H1 (cell line): ENCODE results near the gene PDZRN3. TPM values are rescaled to one million over a fixed set of nuclear protein-coding genes. Genes with fewer than 3 reads are reported as not detected.

ENCODE experiments used
- CTCF ChIA-PET: fragments of 300-600 bp; sonication (Branson Sonifier 250); formaldehyde crosslinking; loops from one replicate; lab custom pipeline; 2021; ENCODE audit not compliant: partially characterized antibody; lab: Charles Lee
- POLR2A ChIA-PET: fragments of 300-600 bp; sonication (Branson Sonifier 250); formaldehyde crosslinking; loops from one replicate; lab custom pipeline; 2021; ENCODE audit warnings: inconsistent platforms; ENCODE audit not compliant: partially characterized antibody; lab: Charles Lee
- DNase-seq, 2 experiments: peaks; one replicate each; pipeline versions ENCODE4 v3.0.0 to v3.0.0-alpha.2; 2010 to 2022; ENCODE audit warnings: low spot score in 2 of 2, low read depth in 1 of 2, mixed read lengths in 1 of 2
- FAIRE-seq: peaks from 2 replicates; lab custom pipeline; 2011; peaks lifted over from hg19 to GRCh38; lab: Jason Lieb, UNC
- H2AFZ ChIP-seq: 2 replicates; pipeline ENCODE4 v1.8.1; 2012; ENCODE audit warnings: low read length, inconsistent platforms
- H2AK5ac ChIP-seq: 2 replicates; pipeline ENCODE4 v1.6.1; 2013; ENCODE audit warnings: low read depth, low read length
- H2BK120ac ChIP-seq: replicated peaks from 2 replicates; pipeline ENCODE3; 2013; ENCODE audit warnings: low read depth, low read length, inconsistent platforms
- H2BK12ac ChIP-seq: 2 replicates; pipeline ENCODE4 v1.6.1; 2013; ENCODE audit warnings: low read depth, low read length
- H2BK15ac ChIP-seq: 2 replicates; pipeline ENCODE4 v1.6.1; 2013; ENCODE audit warnings: low read length
- H2BK20ac ChIP-seq: 2 replicates; pipeline ENCODE4 v1.6.1; 2013; ENCODE audit warnings: low read length
- H2BK5ac ChIP-seq: 2 replicates; pipeline ENCODE4 v1.6.1; 2013; ENCODE audit warnings: low read depth, low read length
- H3K14ac ChIP-seq: 2 replicates; pipeline ENCODE4 v1.6.1; 2013; ENCODE audit warnings: inconsistent platforms; ENCODE audit not compliant: insufficient read length
- H3K18ac ChIP-seq: 2 replicates; pipeline ENCODE4 v1.6.1; 2013; ENCODE audit warnings: low read length; ENCODE audit errors: extremely low read depth
- H3K23ac ChIP-seq: 2 replicates; pipeline ENCODE4 v1.6.1; 2013; ENCODE audit warnings: inconsistent platforms; ENCODE audit not compliant: insufficient read length
- H3K23me2 ChIP-seq: 2 replicates; pipeline ENCODE4 v1.6.1; 2013; ENCODE audit warnings: low read depth, low read length
- H3K27ac ChIP-seq: 2 replicates; pipeline ENCODE4 v1.6.1; 2011; ENCODE audit warnings: low read depth, low read length, inconsistent platforms
- H3K27me3 ChIP-seq, 4 experiments: replicated peaks in 1 of 4; 1 replicate in 1 of 4; 2 replicates in 3 of 4; pipeline versions ENCODE4 v1.6.1 to v1.8.1; 2011 to 2013; ENCODE audit warnings: low read length in 3 of 4, mild to moderate bottlenecking in 3 of 4, inconsistent platforms in 2 of 4, mixed read lengths in 2 of 4, moderate library complexity in 1 of 4; ENCODE audit not compliant: control insufficient read depth in 3 of 4, insufficient read depth in 3 of 4; ENCODE audit errors: extremely low read depth in 1 of 4
- H3K36me3 ChIP-seq, 4 experiments: 2 replicates each; pipeline versions ENCODE4 v1.6.1 to v1.8.1; 2011 to 2013; ENCODE audit warnings: mild to moderate bottlenecking in 4 of 4, low read length in 3 of 4, moderate library complexity in 2 of 4, control low read depth in 1 of 4, inconsistent platforms in 1 of 4; ENCODE audit not compliant: insufficient read depth in 4 of 4, control insufficient read depth in 2 of 4
- H3K4ac ChIP-seq: replicated peaks from 2 replicates; pipeline ENCODE3; 2013; ENCODE audit warnings: low read length, low read depth, mixed read lengths, inconsistent platforms; ENCODE audit not compliant: insufficient read length
- H3K4me1 ChIP-seq, 4 experiments: replicated peaks in 1 of 4; 1 replicate in 1 of 4; 2 replicates in 3 of 4; pipeline versions ENCODE4 v1.6.1 to v1.8.1; 2011 to 2013; ENCODE audit warnings: low read length in 3 of 4, inconsistent platforms in 2 of 4, mixed read lengths in 1 of 4; ENCODE audit not compliant: insufficient read depth in 4 of 4, control insufficient read depth in 3 of 4
- H3K4me2 ChIP-seq, 2 experiments: 2 replicates each; pipeline versions ENCODE4 v1.6.1 to v1.8.1; 2011 to 2013; ENCODE audit warnings: low read depth in 2 of 2, low read length in 2 of 2, control low read depth in 1 of 2, inconsistent platforms in 1 of 2, mild to moderate bottlenecking in 1 of 2; ENCODE audit not compliant: insufficient read depth in 1 of 2
- H3K4me3 ChIP-seq, 4 experiments: fragments of 200-600, 300-600 bp in 1 of 4; sonication (generic), shearing (Covaris generic), sonication (Bioruptor Twin) in 1 of 4; 2 replicates each; pipeline versions ENCODE4 v1.5.1 to v1.8.1; 2011 to 2016; ENCODE audit warnings: low read length in 4 of 4, low read depth in 3 of 4, control low read depth in 2 of 4, inconsistent platforms in 2 of 4, mild to moderate bottlenecking in 2 of 4, mixed read lengths in 1 of 4, moderate library complexity in 1 of 4; ENCODE audit not compliant: insufficient read depth in 2 of 4; ENCODE audit errors: extremely low read depth in 1 of 4
- H3K56ac ChIP-seq: replicated peaks from 2 replicates; pipeline ENCODE3; 2013; ENCODE audit warnings: low read depth, mild to moderate bottlenecking, mixed read lengths, low read length, inconsistent platforms; ENCODE audit not compliant: insufficient read length
- H3K79me1 ChIP-seq: 2 replicates; pipeline ENCODE4 v1.6.1; 2013; ENCODE audit warnings: low read depth, low read length, control low read depth
- H3K79me2 ChIP-seq, 2 experiments: 2 replicates each; pipeline versions ENCODE4 v1.6.1 to v1.8.1; 2012 to 2013; ENCODE audit warnings: low read length in 2 of 2, mild to moderate bottlenecking in 2 of 2, inconsistent platforms in 1 of 2; ENCODE audit not compliant: insufficient read depth in 2 of 2, control insufficient read depth in 1 of 2
- H3K9ac ChIP-seq, 4 experiments: replicated peaks in 1 of 4; 1 replicate in 1 of 4; 2 replicates in 3 of 4; pipeline versions ENCODE4 v1.6.1 to v1.8.1; 2011 to 2013; ENCODE audit warnings: low read depth in 3 of 4, low read length in 3 of 4, control low read depth in 2 of 4, mild to moderate bottlenecking in 2 of 4, moderate library complexity in 2 of 4, inconsistent platforms in 1 of 4; ENCODE audit errors: extremely low read depth in 1 of 4
- H3K9me3 ChIP-seq, 2 experiments: 2 replicates each; pipeline versions ENCODE4 v1.6.1 to v1.8.1; 2012 to 2013; ENCODE audit warnings: mild to moderate bottlenecking in 2 of 2, moderate library complexity in 2 of 2, control low read depth in 1 of 2, inconsistent platforms in 1 of 2, low read depth in 1 of 2, low read length in 1 of 2, mixed read lengths in 1 of 2; ENCODE audit not compliant: insufficient read depth in 2 of 2
- H4K20me1 ChIP-seq, 2 experiments: replicated peaks in 1 of 2; 2 replicates each; pipeline versions ENCODE3 to v1.8.1; 2011 to 2013; ENCODE audit warnings: inconsistent platforms in 2 of 2, low read length in 2 of 2, mild to moderate bottlenecking in 1 of 2; ENCODE audit not compliant: insufficient read depth in 2 of 2, control insufficient read depth in 1 of 2
- H4K5ac ChIP-seq: 2 replicates; pipeline ENCODE4 v1.6.1; 2013; ENCODE audit warnings: low read length, low read depth, mixed read lengths, inconsistent platforms; ENCODE audit not compliant: insufficient read length
- H4K8ac ChIP-seq: 2 replicates; pipeline ENCODE4 v1.8.0; 2013; ENCODE audit warnings: mild to moderate bottlenecking, moderate library complexity, low read length, inconsistent platforms; ENCODE audit not compliant: insufficient read depth; ENCODE audit errors: extremely low read depth
- H4K91ac ChIP-seq: replicated peaks from 2 replicates; pipeline ENCODE3; 2013; ENCODE audit warnings: low read length, mixed read lengths, inconsistent platforms; ENCODE audit not compliant: insufficient read length
- CHD1 ChIP-seq: IDR thresholded peaks from 2 replicates; pipeline ENCODE4 v1.6.1; 2012; ENCODE audit warnings: low read depth, low read length, improper control_type of control experiment
- E2F6 ChIP-seq: IDR thresholded peaks from 2 replicates; pipeline ENCODE4 v1.6.1; 2012; ENCODE audit warnings: inconsistent platforms
- KDM1A ChIP-seq: fragments of 200-600, 300-600 bp; sonication (generic); IDR thresholded peaks from 2 replicates; pipeline ENCODE4 v1.7.1; 2016; ENCODE audit warnings: mild to moderate bottlenecking, low read length, borderline replicate concordance
- MAX ChIP-seq: IDR thresholded peaks from 2 replicates; pipeline ENCODE4 v1.6.1; 2012; ENCODE audit warnings: inconsistent platforms
- RAD21 ChIP-seq, 2 experiments: IDR thresholded peaks in 1 of 2; conservative IDR thresholded peaks in 1 of 2; 2 replicates each; pipeline ENCODE4 v1.6.1; 2011; ENCODE audit warnings: low read depth in 2 of 2, low read length in 2 of 2, improper control_type of control experiment in 1 of 2, inconsistent platforms in 1 of 2, mild to moderate bottlenecking in 1 of 2, moderate library complexity in 1 of 2
- SAP30 ChIP-seq: fragments of 300-600 bp; sonication (generic); IDR thresholded peaks from 2 replicates; pipeline ENCODE4 v1.7.1; 2012; ENCODE audit warnings: low read length, moderate library complexity, mild to moderate bottlenecking, inconsistent platforms; ENCODE audit not compliant: insufficient read depth, insufficient replicate concordance
- SP4 ChIP-seq: IDR thresholded peaks from 2 replicates; pipeline ENCODE4 v1.6.1; 2012; ENCODE audit warnings: low read length, inconsistent platforms
- YY1 ChIP-seq: IDR thresholded peaks from 2 replicates; pipeline ENCODE4 v1.6.1; 2011; ENCODE audit warnings: low read depth, mild to moderate bottlenecking, low read length
- WGBS, 2 experiments: shearing (Covaris generic) in 1 of 2; methylation state at CpG; one replicate each; pipeline versions ENCODE4 v1.1.6 to v1.1.7; 2013 to 2015; ENCODE audit warnings: low lambda C conversion rate in 2 of 2, mixed read lengths in 2 of 2, inconsistent platforms in 1 of 2, low coverage in 1 of 2, missing lambda C conversion rate in 1 of 2; ENCODE audit not compliant: insufficient replicate concordance in 2 of 2, insufficient coverage in 1 of 2, insufficient read length in 1 of 2; ENCODE audit errors: extremely low coverage in 1 of 2, missing lambda C conversion rate in 1 of 2; 5-methylcytosine and 5-hydroxymethylcytosine counted together
- polyA plus RNA-seq, 7 experiments: library from polyadenylated mRNA; depleted of rRNA in 3 of 7; stranded (reverse) in 5 of 7; unstranded in 2 of 7; fragments of >200 nt in 5 of 7; fragments of 200-250 nt in 2 of 7; gene quantifications; 1 replicate in 5 of 7; 2 replicates in 1 of 7; 4 replicates in 1 of 7; pipeline versions ENCODE4 v1.2.1 to v1.2.3, GENCODE V29; 2011 to 2013; ENCODE audit warnings: missing spikeins in 2 of 7, mixed read lengths in 2 of 7
- total RNA-seq: library from RNA; stranded (reverse); fragmentation: NEBNext Ultra II Directional; extraction: Animal tissue kit (Norgen Biotek cat#: 25700); gene quantifications from 2 replicates; pipeline ENCODE4 v1.2.1, GENCODE V29; 2021

PDZRN3 gene
- total and polyA plus RNA-seq, 2 of the 8 experiments (the other 6 are each of a cell fraction or from before 2014, with no cell fraction given), result 4.2 to 20.5 TPM

- H4K20me1 ChIP-seq, result peaks cover 0 to 4% of the 10 kb centered on the region in 2 experiments
- no peak overlapping the region for H2BK5ac ChIP-seq
- no peak overlapping the region for H2BK15ac ChIP-seq
- H2BK120ac ChIP-seq, result no peak overlapping the region
- H3K9me3 ChIP-seq, result no peaks in the 10 kb centered on the region
- no peak overlapping the region for H3K23ac ChIP-seq
- H2BK20ac ChIP-seq, result no peak overlapping the region
- ChIA-PET CTCF (interaction anchor here (1.3 kb wide), 1 partner anchor 12 kb away, joined by 4 read pairs; no protein-coding TSS in a partner anchor), POLR2A (no interaction called here)
- H3K4ac ChIP-seq, result no peak overlapping the region
- no peak overlapping the region for H2AFZ ChIP-seq
- TF ChIP-seq E2F6 (no peak), CHD1 (no peak), RAD21 (IDR thresholded peaks at IDR 0.05 in 1 of 2, conservative IDR thresholded peaks at IDR 0.05 in 1 of 2; ENCODE audit: low read depth in 2 of 2, low read length in 2 of 2) (no peak), SP4 (no peak), KDM1A (no peak), YY1 (no peak), SAP30 (no peak), MAX (no peak)
- no peaks in the 10 kb centered on the region for H3K79me1 ChIP-seq
- DNase-seq, result no peak
- H3K4me2 ChIP-seq, result no peak overlapping the region
- no peak overlapping the region for H3K14ac ChIP-seq
- no peaks in the 10 kb centered on the region; a peak in 1 of 7 replicates for H3K27me3 ChIP-seq
- no peak overlapping the region for H3K4me3 ChIP-seq
- no peaks in the 10 kb centered on the region for H3K23me2 ChIP-seq
- H3K4me1 ChIP-seq, result no peaks in the 10 kb centered on the region
- H4K5ac ChIP-seq, result no peak overlapping the region
- H3K36me3 ChIP-seq, result no peaks in the 10 kb centered on the region
- no peak overlapping the region for H3K56ac ChIP-seq
- H3K18ac ChIP-seq, result no peak overlapping the region
- no peak for FAIRE-seq
- no peak overlapping the region for H3K27ac ChIP-seq
- 61% methylated on average over 1 of the region's 1 CpG; no CpG with 5 or more reads in 1 of the 2 experiments for WGBS, 2 experiments
- H4K91ac ChIP-seq, result no peak overlapping the region
- no peak overlapping the region for H2BK12ac ChIP-seq
- no peak overlapping the region for H3K9ac ChIP-seq
- no peak overlapping the region for H2AK5ac ChIP-seq
- H3K79me2 ChIP-seq, result no peaks in the 10 kb centered on the region
- H4K8ac ChIP-seq, result no peak overlapping the region
These were observed 38.1 kb downstream of the PDZRN3 start for GRCh38 chr3:73586628-73587027.
